K562 (cell line): ENCODE results near the gene CDC45. TPM values are rescaled to one million over a fixed set of nuclear protein-coding genes. Genes with fewer than 3 reads are reported as not detected.

Experiments used
- ATAC-seq: fragments of 200-7000 bp; cut with Tn5 transposase; 3 replicates; pipeline ENCODE4 v1.9.1; 2020; ENCODE audit warnings: moderate library complexity
- BruUV-seq: library from RNA; stranded (reverse); fragments of 400-500 nt; replicated peaks from 2 replicates; lab custom pipeline; 2021; lab: Mats Ljungman, UMichigan
- CTCF ChIA-PET: fragments of 300-600 bp; formaldehyde crosslinking; extraction: SDS; loops from one replicate; lab custom pipeline; 2021; ENCODE audit warnings: low intra/inter-chr PET ratio; lab: Yijun Ruan, JAX
- POLR2A ChIA-PET: fragments of 300-600, 350-650 bp; sonication (Branson Sonifier 250); formaldehyde crosslinking; extraction: SDS; loops from one replicate; lab custom pipeline; 2021; ENCODE audit warnings: antibody characterized with exemption, inconsistent platforms; lab: Yijun Ruan, JAX
- DNase-seq, 4 experiments: peaks; one replicate each; pipeline versions ENCODE4 v3.0.0 to v3.0.0-alpha.2; 2011 to 2018; ENCODE audit warnings: low spot score in 3 of 4, mixed read lengths in 3 of 4; ENCODE audit errors: extremely low read depth in 1 of 4
- FAIRE-seq: peaks from 2 replicates; lab custom pipeline; 2011; peaks lifted over from hg19 to GRCh38; lab: Jason Lieb, UNC
- H2AFZ ChIP-seq: 2 replicates; pipeline ENCODE4 v1.6.0; 2011; ENCODE audit warnings: low read depth, low read length, control low read depth, inconsistent platforms
- H3K27ac ChIP-seq: fragments of 200-600 bp; 3 replicates; pipeline ENCODE4 v1.8.0; 2011; ENCODE audit warnings: low read depth, mild to moderate bottlenecking, control low read depth, inconsistent platforms, low read length, moderate library complexity, mixed read lengths; ENCODE audit errors: extremely low read depth
- H3K27me3 ChIP-seq, 2 experiments: fragments of 300-600 bp in 1 of 2; 2 replicates in 1 of 2; 3 replicates in 1 of 2; pipeline versions ENCODE4 v1.6.0 to v1.8.0; 2011; ENCODE audit warnings: inconsistent platforms in 2 of 2, low read length in 2 of 2, mild to moderate bottlenecking in 1 of 2, mixed read lengths in 1 of 2, moderate library complexity in 1 of 2; ENCODE audit not compliant: control insufficient read depth in 2 of 2, insufficient read depth in 2 of 2
- H3K36me3 ChIP-seq: fragments of 300-600 bp; 3 replicates; pipeline ENCODE4 v1.8.0; 2011; ENCODE audit warnings: mild to moderate bottlenecking, low read length, inconsistent platforms; ENCODE audit not compliant: control insufficient read depth, insufficient read depth
- H3K4me1 ChIP-seq, 2 experiments: fragments of 200-600 bp in 1 of 2; replicated peaks in 1 of 2; 2 replicates in 1 of 2; 3 replicates in 1 of 2; pipeline versions ENCODE4 v1.5.1 to v1.8.0; 2011; ENCODE audit warnings: inconsistent platforms in 2 of 2, low read length in 2 of 2, mild to moderate bottlenecking in 1 of 2, mixed read lengths in 1 of 2, moderate library complexity in 1 of 2; ENCODE audit not compliant: control insufficient read depth in 2 of 2, insufficient read depth in 2 of 2
- H3K4me2 ChIP-seq: 2 replicates; pipeline ENCODE4 v1.6.1; 2011; ENCODE audit warnings: low read length, control low read depth, inconsistent platforms, mixed read lengths; ENCODE audit not compliant: insufficient read depth
- H3K4me3 ChIP-seq: fragments of 200-600 bp; sonication (generic), shearing (Covaris generic); 2 replicates; pipeline ENCODE4 v1.5.1; 2016; ENCODE audit warnings: control low read depth, inconsistent platforms
- H3K79me2 ChIP-seq: fragments of 200-600 bp; 3 replicates; pipeline ENCODE4 v1.8.0; 2011; ENCODE audit warnings: low read length, inconsistent platforms; ENCODE audit not compliant: control insufficient read depth, insufficient read depth
- H3K9ac ChIP-seq, 2 experiments: 2 replicates each; pipeline versions ENCODE4 v1.6.0 to v1.6.1; 2011; ENCODE audit warnings: low read depth in 2 of 2, low read length in 2 of 2, control low read depth in 1 of 2, inconsistent platforms in 1 of 2, mild to moderate bottlenecking in 1 of 2, mixed read lengths in 1 of 2; ENCODE audit not compliant: insufficient read depth in 1 of 2
- H3K9me1 ChIP-seq: one replicate; pipeline ENCODE4 v1.6.0; 2011; ENCODE audit warnings: inconsistent platforms, mild to moderate bottlenecking, low read length, moderate library complexity; ENCODE audit not compliant: control insufficient read depth, insufficient read depth
- H3K9me3 ChIP-seq: replicated peaks from 2 replicates; pipeline ENCODE4 v1.5.1; 2011; ENCODE audit warnings: low read depth, low read length, inconsistent platforms; ENCODE audit not compliant: control insufficient read depth, insufficient read depth
- H4K20me1 ChIP-seq: replicated peaks from 2 replicates; pipeline ENCODE4 v1.6.1; 2011; ENCODE audit warnings: low read length, inconsistent platforms, mixed read lengths; ENCODE audit not compliant: control insufficient read depth, insufficient read depth
- CHD2 ChIP-seq: IDR thresholded peaks from 2 replicates; pipeline ENCODE4 v1.6.1; 2011; ENCODE audit warnings: low read depth, low read length
- HMGXB4 ChIP-seq: sonication (generic); formaldehyde crosslinking; IDR thresholded peaks from 2 replicates; pipeline ENCODE4 v1.8.1; 2023; ENCODE audit warnings: mild to moderate bottlenecking, missing genetic modification reagents
- MECOM ChIP-seq: fragments of 250-450 bp; sonication (Bioruptor Pico); IDR thresholded peaks from 2 replicates; pipeline ENCODE4 v1.8.0; 2022; ENCODE audit warnings: inconsistent platforms
- MYNN ChIP-seq, 2 experiments: sonication (generic); formaldehyde crosslinking in 1 of 2; IDR thresholded peaks; 2 replicates each; pipeline versions ENCODE4 v1.5.0 to v1.6.1; 2016 to 2020; ENCODE audit warnings: antibody characterized with exemption in 1 of 2, missing genetic modification reagents in 1 of 2
- PHF8 ChIP-seq: fragments of 200-600 bp; sonication (generic); IDR thresholded peaks from 2 replicates; pipeline ENCODE4 v1.6.1; 2012; ENCODE audit warnings: mixed run types, mild to moderate bottlenecking, inconsistent platforms, low read length, moderate library complexity, borderline replicate concordance
- POLR2A ChIP-seq: fragments of 450-650 bp; conservative IDR thresholded peaks from 2 replicates; pipeline ENCODE4 v1.6.1; 2016
- REST ChIP-seq, 2 experiments: fragments of 450-650 bp; formaldehyde crosslinking in 1 of 2; IDR thresholded peaks; 2 replicates each; pipeline versions ENCODE4 v1.4.0 to v1.6.1; 2014 to 2020; ENCODE audit warnings: mild to moderate bottlenecking in 2 of 2, borderline replicate concordance in 1 of 2, low read depth in 1 of 2
- ZNF639 ChIP-seq, 2 experiments: fragments of 200-800 bp in 1 of 2; sonication (Bioruptor generic) in 1 of 2; sonication (generic) in 1 of 2; formaldehyde crosslinking in 1 of 2; IDR thresholded peaks in 1 of 2; conservative IDR thresholded peaks in 1 of 2; 2 replicates each; pipeline versions ENCODE4 v1.5.0 to v1.6.1; 2016 to 2020; ENCODE audit warnings: missing compliant biosample characterization in 1 of 2, missing genetic modification characterization in 1 of 2, missing genetic modification reagents in 1 of 2
- WGBS: fragments of 100-300 bp; shearing (Covaris generic); methylation state at CpG from one replicate; pipeline ENCODE4 v1.1.6; 2016; ENCODE audit warnings: low coverage, mixed read lengths; ENCODE audit not compliant: insufficient coverage; ENCODE audit errors: missing lambda C conversion rate; 5-methylcytosine and 5-hydroxymethylcytosine counted together
- in situ Hi-C: fragments of 300-500 bp; cut with MboI; formaldehyde crosslinking; loops from 4 replicates; pipeline ENCODE4 v1.15.0; 2018; ENCODE audit warnings: inconsistent platforms, mixed read lengths
- intact Hi-C: fragments of 100-400 bp; cut with micrococcal nuclease; formaldehyde crosslinking; loops from 2 replicates; pipeline ENCODE4 v1.14.2; 2022
- polyA plus RNA-seq, 8 experiments: library from polyadenylated mRNA; depleted of rRNA in 4 of 8; stranded (reverse) in 5 of 8; unstranded in 3 of 8; fragments of >200 nt; fragmentation: Nextera tagmentation in 2 of 8; fragmentation: Illumina TruSeq in 1 of 8; extraction: Ambion mirVana in 2 of 8; extraction: Trizol in 1 of 8; gene quantifications; 2 replicates each; pipeline versions ENCODE4 v1.2.1 to v1.2.3, GENCODE V29; 2011 to 2014; ENCODE audit warnings: inconsistent platforms in 1 of 8, missing spikeins in 1 of 8
- total RNA-seq, 7 experiments: library from RNA; depleted of rRNA in 6 of 7; stranded (reverse); fragments of >200 nt in 6 of 7; fragmentation: Illumina TruSeq in 2 of 7; extraction: Trizol in 2 of 7; gene quantifications; 2 replicates each; pipeline versions ENCODE4 v1.2.1 to v1.2.3, GENCODE V29; 2011 to 2021; ENCODE audit warnings: low replicate concordance in 1 of 7

CDC45 gene
- total and polyA plus RNA-seq, 9 of the 15 experiments (the other 6 are each of a cell fraction or from before 2014, with no cell fraction given) = 251 to 580 (median 410) TPM

- H3K79me2 ChIP-seq = no peaks in the 10 kb centered on the region
- no peaks in the 10 kb centered on the region for H3K9me3 ChIP-seq
- H4K20me1 ChIP-seq = peaks cover 12% of the 10 kb centered on the region
- no peak overlapping the region for H2AFZ ChIP-seq
- no peaks in the 10 kb centered on the region for H3K27me3 ChIP-seq
- no TSS peak for BruUV-seq
- H3K9ac ChIP-seq = peak overlapping the region in 1 of 2 experiments; percentile 2; a peak in 1 of 4 replicates
- no peak overlapping the region for H3K4me2 ChIP-seq
- in situ Hi-C loops = no loop called here
- intact Hi-C loops = no loop called here
- no peak for DNase-seq
- H3K36me3 ChIP-seq = peaks cover 97% of the 10 kb centered on the region
- POLR2A ChIA-PET = interaction anchor here (0.6 to 3.4 kb wide), 8 partner anchors 8 to 38 kb away, joined by 3 to 27 read pairs (median 8); partner anchors contain the start of gene CDC45
- CTCF ChIA-PET = no interaction called here
- no peak; the same call in 2 of the 3 replicates for ATAC-seq
- H3K27ac ChIP-seq = no peak overlapping the region
- WGBS = 89% methylated on average over 12 of the region's 12 CpGs
- FAIRE-seq = no peak
- H3K9me1 ChIP-seq = peaks cover 3% of the 10 kb centered on the region
- H3K4me1 ChIP-seq = peaks cover 0 to 20% of the 10 kb centered on the region in 2 experiments; a peak in 2 of 5 replicates
- H3K4me3 ChIP-seq = no peak overlapping the region
- 0 out of 2 replicates have a peak, but pooled peaks have one; percentile 31 for TF ChIP-seq CHD2
- TF ChIP-seq HMGXB4 (CRISPR knock-in tag) = 0 out of 2 replicates have a peak, but pooled peaks have one; percentile 54
- TF ChIP-seq REST (IDR thresholded peaks at IDR 0.05; ENCODE audit: borderline replicate concordance) = no peak
- TF ChIP-seq REST (CRISPR knock-in tag; IDR thresholded peaks at IDR 0.05; ENCODE audit: low read depth) = 0 out of 2 replicates have a peak, but pooled peaks have one; percentile 12
- TF ChIP-seq MYNN (IDR thresholded peaks at IDR 0.05) = 0 out of 2 replicates have a peak, but pooled peaks have one; percentile 38
- no peak for TF ChIP-seq MYNN (CRISPR knock-in tag; IDR thresholded peaks at IDR 0.05)
- TF ChIP-seq MECOM = no peak
- TF ChIP-seq ZNF639 (CRISPR knock-in tag; conservative IDR thresholded peaks at IDR 0.05 in 1 of 2, IDR thresholded peaks at IDR 0.05 in 1 of 2) = peak in 1 of 2 experiments; percentile 62; a peak in 1 of 4 replicates
- peak; percentile 62 for TF ChIP-seq POLR2A
- peak; percentile 25; the same call in 1 of the 2 replicates for TF ChIP-seq PHF8
These were observed 38.3 kb downstream of the CDC45 start for GRCh38 chr22:19517919-19518611.
